Inferior parietal cortex (tissue), 1 donor: ENCODE measurements around the gene DAZ3.
"Not testable (repeated sequence)": the region's sequence is repeated elsewhere in the genome, so short reads cannot be mapped to it uniquely, and the experiment has no call there.

Experiments
- DNase-seq: peaks from one replicate; pipeline ENCODE4 v3.0.0-alpha.2; 2016; ENCODE audit errors: extremely low spot score

Gene DAZ3

GRCh38 chrY:24813293-24813692, at the start of gene DAZ3:
DAZ3 (minus strand) TSS chrY:24813393; CDS start chrY:24813185, 208 bp downstream.
- not testable (repeated sequence) for DNase-seq

GRCh38 chrY:24833619-24834018, 20.4 kb upstream of the DAZ3 start, which contains the start of gene DAZ4:
DAZ4 (plus strand) TSS chrY:24833919; CDS start chrY:24834127, 208 bp downstream.
- DNase-seq: not testable (repeated sequence)

- DNase-seq: not testable (repeated sequence)
Observed at GRCh38 chrY:24825069-24825468, 11.9 kb upstream of the DAZ3 start.

- DNase-seq: not testable (repeated sequence)
Observed at GRCh38 chrY:24824184-24824879, 11.1 kb upstream of the DAZ3 start.

- not testable (repeated sequence) for DNase-seq
Observed at GRCh38 chrY:24821836-24822235, 8.6 kb upstream of the DAZ3 start.
